WTC11 (cell line): ENCODE data around the gene STX3.

Experiments
- CTCF ChIP-seq: fragments of 200-600 bp; IDR thresholded peaks from 2 replicates; pipeline ENCODE4 v1.8.0; 2022; ENCODE audit warnings: antibody characterized with exemption
- JUN ChIP-seq: sonication (generic); formaldehyde crosslinking; IDR thresholded peaks from 2 replicates; pipeline ENCODE4 v1.8.0; 2023; ENCODE audit warnings: mild to moderate bottlenecking, missing genetic modification reagents
- NFE2L1 ChIP-seq: sonication (generic); formaldehyde crosslinking; IDR thresholded peaks from 2 replicates; pipeline ENCODE4 v1.8.1; 2023; ENCODE audit warnings: missing genetic modification reagents
- NR2C2 ChIP-seq: sonication (generic); formaldehyde crosslinking; IDR thresholded peaks from 2 replicates; pipeline ENCODE4 v1.8.0; 2022; ENCODE audit warnings: mild to moderate bottlenecking, missing genetic modification reagents
- PRRX2 ChIP-seq: fragments of 250-450 bp; sonication (Bioruptor Pico); IDR thresholded peaks from 2 replicates; pipeline ENCODE4 v1.8.0; 2021; ENCODE audit warnings: mild to moderate bottlenecking
- SP1 ChIP-seq: sonication (generic); formaldehyde crosslinking; conservative IDR thresholded peaks from 2 replicates; pipeline ENCODE4 v1.8.1; 2022; ENCODE audit warnings: missing genetic modification reagents
- TEAD1 ChIP-seq: sonication (generic); formaldehyde crosslinking; IDR thresholded peaks from 2 replicates; pipeline ENCODE4 v1.8.0; 2022; ENCODE audit warnings: mild to moderate bottlenecking, missing genetic modification reagents
- ZNF263 ChIP-seq: sonication (generic); formaldehyde crosslinking; IDR thresholded peaks from 2 replicates; pipeline ENCODE4 v1.8.1; 2022; ENCODE audit warnings: low read depth, mild to moderate bottlenecking, moderate library complexity, missing genetic modification reagents
- ZNF317 ChIP-seq: sonication (generic); formaldehyde crosslinking; IDR thresholded peaks from 2 replicates; pipeline ENCODE4 v1.8.1; 2023; ENCODE audit warnings: low read depth, mild to moderate bottlenecking, moderate library complexity, missing genetic modification reagents, borderline replicate concordance
- ZNF423 ChIP-seq: fragments of 250-450 bp; sonication (Bioruptor Pico); IDR thresholded peaks from 2 replicates; pipeline ENCODE4 v2.1.2; 2022; ENCODE audit warnings: mild to moderate bottlenecking, moderate library complexity
- TF ChIP-seq, protein P1 (sequence below): sonication (generic); formaldehyde crosslinking; conservative IDR thresholded peaks from 2 replicates; pipeline ENCODE4 v1.8.1; 2023; ENCODE audit warnings: mild to moderate bottlenecking, low read depth, missing genetic modification reagents, moderate library complexity

- TF ChIP-seq CTCF (no peak), ZNF263 (no peak), TEAD1 (CRISPR knock-in tag) (no peak), NR2C2 (CRISPR knock-in tag) (no peak), SP1 (no peak), JUN (CRISPR knock-in tag) (no peak), PRRX2 (no peak), ZNF423 (CRISPR knock-in tag) (no peak), NFE2L1 (CRISPR knock-in tag) (no peak), ZNF317 (CRISPR knock-in tag) (no peak)
- TF ChIP-seq, protein P1, sequence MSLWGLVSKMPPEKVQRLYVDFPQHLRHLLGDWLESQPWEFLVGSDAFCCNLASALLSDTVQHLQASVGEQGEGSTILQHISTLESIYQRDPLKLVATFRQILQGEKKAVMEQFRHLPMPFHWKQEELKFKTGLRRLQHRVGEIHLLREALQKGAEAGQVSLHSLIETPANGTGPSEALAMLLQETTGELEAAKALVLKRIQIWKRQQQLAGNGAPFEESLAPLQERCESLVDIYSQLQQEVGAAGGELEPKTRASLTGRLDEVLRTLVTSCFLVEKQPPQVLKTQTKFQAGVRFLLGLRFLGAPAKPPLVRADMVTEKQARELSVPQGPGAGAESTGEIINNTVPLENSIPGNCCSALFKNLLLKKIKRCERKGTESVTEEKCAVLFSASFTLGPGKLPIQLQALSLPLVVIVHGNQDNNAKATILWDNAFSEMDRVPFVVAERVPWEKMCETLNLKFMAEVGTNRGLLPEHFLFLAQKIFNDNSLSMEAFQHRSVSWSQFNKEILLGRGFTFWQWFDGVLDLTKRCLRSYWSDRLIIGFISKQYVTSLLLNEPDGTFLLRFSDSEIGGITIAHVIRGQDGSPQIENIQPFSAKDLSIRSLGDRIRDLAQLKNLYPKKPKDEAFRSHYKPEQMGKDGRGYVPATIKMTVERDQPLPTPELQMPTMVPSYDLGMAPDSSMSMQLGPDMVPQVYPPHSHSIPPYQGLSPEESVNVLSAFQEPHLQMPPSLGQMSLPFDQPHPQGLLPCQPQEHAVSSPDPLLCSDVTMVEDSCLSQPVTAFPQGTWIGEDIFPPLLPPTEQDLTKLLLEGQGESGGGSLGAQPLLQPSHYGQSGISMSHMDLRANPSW: no peak
Observed at GRCh38 chr11:59771605-59772004, 16.4 kb downstream of the STX3 start.
